Measurements from ENCODE around the gene CRHR1. TPM values are rescaled to one million over a fixed set of nuclear protein-coding genes. Genes with fewer than 3 reads are reported as not detected.

The CRHR1 gene
- total RNA-seq, 1 experiment from 2014 or later: 1.6 TPM

GRCh38 chr17:45837603-45838002 is 53.5 kb downstream of the CRHR1 start:
- no peak for ATAC-seq
- H3K27me3 Mint-ChIP-seq (ENCODE audit: low read depth): no peaks in the 10 kb centered on the region; the same call in 1 of the 2 replicates
- TF ChIP-seq SOX15 (CRISPR knock-in tag; IDR thresholded peaks at IDR 0.05) (no peak), ZBTB21 (CRISPR knock-in tag; IDR thresholded peaks at IDR 0.05; ENCODE audit: borderline replicate concordance) (no peak), ZNF425 (CRISPR knock-in tag; conservative IDR thresholded peaks at IDR 0.05) (no peak), FOXP4 (CRISPR knock-in tag; IDR thresholded peaks at IDR 0.05) (no peak), JUN (CRISPR knock-in tag; IDR thresholded peaks at IDR 0.05) (no peak), ZNF263 (CRISPR knock-in tag; IDR thresholded peaks at IDR 0.05; ENCODE audit: low read depth) (no peak), RELA (CRISPR knock-in tag; IDR thresholded peaks at IDR 0.05; ENCODE audit: borderline replicate concordance) (no peak), ZNF671 (CRISPR knock-in tag; IDR thresholded peaks at IDR 0.05) (no peak), TP53 (CRISPR knock-in tag; IDR thresholded peaks at IDR 0.05) (no peak), SMAD4 (CRISPR knock-in tag; IDR thresholded peaks at IDR 0.05) (no peak), KAT7 (CRISPR knock-in tag; IDR thresholded peaks at IDR 0.05; ENCODE audit: borderline replicate concordance) (no peak)
- TF ChIP-seq, protein P1, sequence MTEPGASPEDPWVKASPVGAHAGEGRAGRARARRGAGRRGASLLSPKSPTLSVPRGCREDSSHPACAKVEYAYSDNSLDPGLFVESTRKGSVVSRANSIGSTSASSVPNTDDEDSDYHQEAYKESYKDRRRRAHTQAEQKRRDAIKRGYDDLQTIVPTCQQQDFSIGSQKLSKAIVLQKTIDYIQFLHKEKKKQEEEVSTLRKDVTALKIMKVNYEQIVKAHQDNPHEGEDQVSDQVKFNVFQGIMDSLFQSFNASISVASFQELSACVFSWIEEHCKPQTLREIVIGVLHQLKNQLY (CRISPR knock-in tag; IDR thresholded peaks at IDR 0.05): no peak
- TF ChIP-seq, protein P2, sequence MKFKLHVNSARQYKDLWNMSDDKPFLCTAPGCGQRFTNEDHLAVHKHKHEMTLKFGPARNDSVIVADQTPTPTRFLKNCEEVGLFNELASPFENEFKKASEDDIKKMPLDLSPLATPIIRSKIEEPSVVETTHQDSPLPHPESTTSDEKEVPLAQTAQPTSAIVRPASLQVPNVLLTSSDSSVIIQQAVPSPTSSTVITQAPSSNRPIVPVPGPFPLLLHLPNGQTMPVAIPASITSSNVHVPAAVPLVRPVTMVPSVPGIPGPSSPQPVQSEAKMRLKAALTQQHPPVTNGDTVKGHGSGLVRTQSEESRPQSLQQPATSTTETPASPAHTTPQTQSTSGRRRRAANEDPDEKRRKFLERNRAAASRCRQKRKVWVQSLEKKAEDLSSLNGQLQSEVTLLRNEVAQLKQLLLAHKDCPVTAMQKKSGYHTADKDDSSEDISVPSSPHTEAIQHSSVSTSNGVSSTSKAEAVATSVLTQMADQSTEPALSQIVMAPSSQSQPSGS (CRISPR knock-in tag; IDR thresholded peaks at IDR 0.05; ENCODE audit: borderline replicate concordance, low read depth): no peak
- TF ChIP-seq, protein P3, sequence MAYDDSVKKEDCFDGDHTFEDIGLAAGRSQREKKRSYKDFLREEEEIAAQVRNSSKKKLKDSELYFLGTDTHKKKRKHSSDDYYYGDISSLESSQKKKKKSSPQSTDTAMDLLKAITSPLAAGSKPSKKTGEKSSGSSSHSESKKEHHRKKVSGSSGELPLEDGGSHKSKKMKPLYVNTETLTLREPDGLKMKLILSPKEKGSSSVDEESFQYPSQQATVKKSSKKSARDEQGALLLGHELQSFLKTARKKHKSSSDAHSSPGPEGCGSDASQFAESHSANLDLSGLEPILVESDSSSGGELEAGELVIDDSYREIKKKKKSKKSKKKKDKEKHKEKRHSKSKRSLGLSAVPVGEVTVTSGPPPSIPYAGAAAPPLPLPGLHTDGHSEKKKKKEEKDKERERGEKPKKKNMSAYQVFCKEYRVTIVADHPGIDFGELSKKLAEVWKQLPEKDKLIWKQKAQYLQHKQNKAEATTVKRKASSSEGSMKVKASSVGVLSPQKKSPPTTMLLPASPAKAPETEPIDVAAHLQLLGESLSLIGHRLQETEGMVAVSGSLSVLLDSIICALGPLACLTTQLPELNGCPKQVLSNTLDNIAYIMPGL (CRISPR knock-in tag; IDR thresholded peaks at IDR 0.05): no peak
- H3K4me3 Mint-ChIP-seq: no peak overlapping the region
- no peaks in the 10 kb centered on the region for H3K36me3 Mint-ChIP-seq
- H3K27ac Mint-ChIP-seq: no peak overlapping the region
- H3K4me1 Mint-ChIP-seq: 0 out of 2 replicates have a peak, but pooled peaks cover 5% of the 10 kb centered on the region
- no peak for DNase-seq (ENCODE audit: low spot score)
- no peaks in the 10 kb centered on the region for H3K9me3 Mint-ChIP-seq
- CTCF ChIA-PET: interaction anchor here (0.6 to 2.6 kb wide), 6 partner anchors 9 to 197 kb away, joined by 3 to 17 read pairs (median 8); partner anchors contain the start of gene CRHR1
- POLR2A ChIA-PET: no interaction called here

DNA sequence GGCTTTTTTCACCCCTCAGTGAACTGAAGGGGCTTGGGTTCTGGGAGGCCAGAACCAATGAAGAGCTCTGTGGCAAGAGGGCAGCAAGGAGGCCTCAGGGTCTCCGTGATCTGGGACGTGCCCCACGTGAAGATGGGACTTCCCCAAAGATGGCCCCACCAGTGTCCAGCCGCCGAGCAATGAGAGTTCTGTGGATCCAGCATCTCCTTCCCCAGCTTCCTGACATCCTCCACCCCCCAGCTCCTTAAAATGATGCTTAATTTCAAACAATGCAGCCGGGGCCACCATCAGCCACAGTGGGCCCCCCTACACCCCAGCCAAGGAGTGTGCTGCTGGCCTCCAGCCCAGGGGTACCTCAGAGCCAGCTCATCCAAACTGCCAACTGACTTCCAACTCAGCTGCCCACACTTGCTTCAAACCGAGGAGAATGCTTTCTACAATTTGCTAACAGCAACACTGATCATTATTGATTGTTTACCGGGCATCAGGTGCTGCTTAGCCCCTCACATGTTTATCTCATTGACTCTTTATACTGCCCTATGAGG is 54.7 kb downstream of the CRHR1 start:
- H3K9me3 Mint-ChIP-seq: no peaks in the 10 kb centered on the region
- H3K36me3 Mint-ChIP-seq: no peaks in the 10 kb centered on the region
- H3K4me3 Mint-ChIP-seq: no peak overlapping the region
- H3K4me1 Mint-ChIP-seq: 0 out of 2 replicates have a peak, but pooled peaks cover 5% of the 10 kb centered on the region
- ATAC-seq (no peak), DNase-seq (ENCODE audit: low spot score) (no peak)
- POLR2A ChIA-PET: interaction anchor here (0.7 kb wide), 1 partner anchor 207 kb away, joined by 5 read pairs; no protein-coding TSS in a partner anchor
- no peak overlapping the region for H3K27ac Mint-ChIP-seq
- CTCF ChIA-PET: interaction anchor here (0.7 to 1.4 kb wide), 5 partner anchors 25 to 199 kb away, joined by 3 to 6 read pairs (median 3); no protein-coding TSS in a partner anchor
- H3K27me3 Mint-ChIP-seq (ENCODE audit: low read depth): no peaks in the 10 kb centered on the region; the same call in 1 of the 2 replicates
- no peak for TF ChIP-seq PRRX2 (CRISPR knock-in tag; IDR thresholded peaks at IDR 0.05)
- TF ChIP-seq RORB (CRISPR knock-in tag; IDR thresholded peaks at IDR 0.05): no peak
- no peak for TF ChIP-seq NR1H2 (CRISPR knock-in tag; IDR thresholded peaks at IDR 0.05)
- TF ChIP-seq GABPB1 (CRISPR knock-in tag; IDR thresholded peaks at IDR 0.05): no peak
- no peak for TF ChIP-seq FOXJ3 (CRISPR knock-in tag; IDR thresholded peaks at IDR 0.05; ENCODE audit: borderline replicate concordance)
- no peak for TF ChIP-seq FOXP1 (CRISPR knock-in tag; IDR thresholded peaks at IDR 0.05; ENCODE audit: borderline replicate concordance)
- TF ChIP-seq ZNF416 (CRISPR knock-in tag; IDR thresholded peaks at IDR 0.05): no peak
- no peak for TF ChIP-seq ZNF423 (CRISPR knock-in tag; IDR thresholded peaks at IDR 0.05)
- TF ChIP-seq NFYB (CRISPR knock-in tag; conservative IDR thresholded peaks at IDR 0.05; ENCODE audit: low read depth): no peak
- TF ChIP-seq ZNF263 (CRISPR knock-in tag; IDR thresholded peaks at IDR 0.05; ENCODE audit: low read depth): no peak
- no peak for TF ChIP-seq E2F1 (CRISPR knock-in tag; IDR thresholded peaks at IDR 0.05)
- TF ChIP-seq ZSCAN18 (CRISPR knock-in tag; IDR thresholded peaks at IDR 0.05): no peak
- no peak for TF ChIP-seq SMAD4 (CRISPR knock-in tag; IDR thresholded peaks at IDR 0.05)
- no peak for TF ChIP-seq NFATC4 (CRISPR knock-in tag; IDR thresholded peaks at IDR 0.05)
